SK-N-SH (cell line): ENCODE measurements around the gene FEZF2. TPM values are rescaled to one million over a fixed set of nuclear protein-coding genes. Genes with fewer than 3 reads are reported as not detected.

Source experiments
- CTCF ChIA-PET: fragments of 300-600, 350-600 bp; formaldehyde crosslinking; extraction: SDS; loops from one replicate; lab custom pipeline; 2021; lab: Yijun Ruan, JAX
- POLR2A ChIA-PET: fragments of 350-600 bp; sonication (Branson Sonifier 250); formaldehyde crosslinking; extraction: SDS; loops from one replicate; lab custom pipeline; 2020; ENCODE audit warnings: antibody characterized with exemption, inconsistent platforms; lab: Yijun Ruan, JAX
- DNase-seq: peaks from one replicate; pipeline ENCODE4 v3.0.0; 2012
- H2AFZ ChIP-seq: fragments of 200-600 bp; sonication (generic); 2 replicates; pipeline ENCODE4 v1.8.1; 2016; ENCODE audit warnings: antibody characterized with exemption, mild to moderate bottlenecking, low read depth
- H3F3A ChIP-seq: fragments of 200-600 bp; sonication (generic); replicated peaks from 2 replicates; pipeline ENCODE3; 2016; ENCODE audit warnings: antibody characterized with exemption, mild to moderate bottlenecking; ENCODE audit not compliant: insufficient read depth
- H3K27ac ChIP-seq, 2 experiments: fragments of 200-500 bp in 1 of 2; fragments of 200-600 bp in 1 of 2; sonication (Bioruptor generic) in 1 of 2; sonication (generic), shearing (Covaris generic) in 1 of 2; 2 replicates each; pipeline versions ENCODE4 v1.5.1 to v1.6.1; 2014 to 2016; ENCODE audit warnings: low read depth in 2 of 2, inconsistent platforms in 1 of 2, low read length in 1 of 2, mild to moderate bottlenecking in 1 of 2, mixed read lengths in 1 of 2
- H3K27me3 ChIP-seq: fragments of 200-600 bp; sonication (generic), shearing (Covaris generic); 2 replicates; pipeline ENCODE4 v1.6.1; 2016; ENCODE audit warnings: mixed run types; ENCODE audit not compliant: insufficient read depth
- H3K36me3 ChIP-seq, 2 experiments: fragments of 200-500 bp in 1 of 2; fragments of 200-600 bp in 1 of 2; sonication (Bioruptor generic) in 1 of 2; sonication (generic) in 1 of 2; replicated peaks in 1 of 2; 2 replicates each; pipeline versions ENCODE3 to v1.5.1; 2014 to 2016; ENCODE audit warnings: low read length in 1 of 2, mild to moderate bottlenecking in 1 of 2; ENCODE audit not compliant: insufficient read depth in 2 of 2, control insufficient read depth in 1 of 2
- H3K4me1 ChIP-seq, 2 experiments: fragments of 200-500 bp in 1 of 2; fragments of 200-600 bp in 1 of 2; sonication (Bioruptor generic) in 1 of 2; sonication (generic), shearing (Covaris generic) in 1 of 2; 2 replicates each; pipeline versions ENCODE4 v1.5.1 to v1.6.1; 2014 to 2016; ENCODE audit warnings: low read depth in 1 of 2, low read length in 1 of 2, mixed run types in 1 of 2; ENCODE audit not compliant: insufficient read depth in 2 of 2, control insufficient read depth in 1 of 2
- H3K4me2 ChIP-seq: fragments of 200-600 bp; sonication (generic), shearing (Covaris generic); 2 replicates; pipeline ENCODE4 v1.6.1; 2017; ENCODE audit warnings: mixed run types
- H3K4me3 ChIP-seq, 2 experiments: fragments of 200-500 bp in 1 of 2; fragments of 200-600 bp in 1 of 2; sonication (Bioruptor generic) in 1 of 2; sonication (generic), shearing (Covaris generic) in 1 of 2; 2 replicates each; pipeline versions ENCODE4 v1.5.1 to v1.8.1; 2014 to 2016; ENCODE audit warnings: low read depth in 2 of 2, inconsistent platforms in 1 of 2, low read length in 1 of 2, mild to moderate bottlenecking in 1 of 2, mixed read lengths in 1 of 2, moderate library complexity in 1 of 2
- H3K79me2 ChIP-seq: fragments of 200-600 bp; sonication (generic); 2 replicates; pipeline ENCODE4 v1.8.1; 2017; ENCODE audit warnings: mild to moderate bottlenecking; ENCODE audit not compliant: insufficient read depth
- H3K9ac ChIP-seq: fragments of 200-600 bp; sonication (generic); 2 replicates; pipeline ENCODE4 v1.6.1; 2017; ENCODE audit warnings: mixed run types
- H3K9me2 ChIP-seq: fragments of 200-600 bp; sonication (generic); 2 replicates; pipeline ENCODE4 v1.6.1; 2017; ENCODE audit warnings: mixed run types
- H3K9me3 ChIP-seq: fragments of 200-600 bp; sonication (generic); 2 replicates; pipeline ENCODE4 v1.6.1; 2017; ENCODE audit warnings: mixed run types, mild to moderate bottlenecking, moderate library complexity
- H4K20me1 ChIP-seq: fragments of 200-600 bp; sonication (generic); 2 replicates; pipeline ENCODE4 v1.6.1; 2017; ENCODE audit warnings: mild to moderate bottlenecking, mixed run types; ENCODE audit not compliant: insufficient read depth
- CHD2 ChIP-seq: fragments of 150-350 bp; IDR thresholded peaks from 2 replicates; pipeline ENCODE4 v1.6.1; 2018; ENCODE audit warnings: low read length; ENCODE audit not compliant: partially characterized antibody
- CTCF ChIP-seq: fragments of 200-600 bp; sonication (generic); IDR thresholded peaks from 2 replicates; pipeline ENCODE4 v1.6.1; 2017; ENCODE audit warnings: antibody characterized with exemption, mild to moderate bottlenecking, moderate library complexity
- EP300 ChIP-seq, 2 experiments: IDR thresholded peaks; 2 replicates each; pipeline versions ENCODE4 v1.4.0 to v1.6.1; 2012; ENCODE audit warnings: borderline replicate concordance in 1 of 2, low read depth in 1 of 2, low read length in 1 of 2
- FOXJ3 ChIP-seq: sonication (generic); formaldehyde crosslinking; IDR thresholded peaks from 2 replicates; pipeline ENCODE4 v1.5.1; 2020; ENCODE audit warnings: mild to moderate bottlenecking, missing genetic modification reagents
- FOXM1 ChIP-seq: IDR thresholded peaks from 2 replicates; pipeline ENCODE4 v1.4.0; 2012; ENCODE audit warnings: low read depth, mild to moderate bottlenecking
- IRF3 ChIP-seq: fragments of 150-350 bp; IDR thresholded peaks from 2 replicates; pipeline ENCODE4 v1.6.1; 2016; ENCODE audit warnings: mild to moderate bottlenecking, low read depth, low read length
- JUND ChIP-seq: IDR thresholded peaks from 2 replicates; pipeline ENCODE4 v1.4.0; 2012
- MAX ChIP-seq: IDR thresholded peaks from 2 replicates; pipeline ENCODE4 v1.4.0; 2012; ENCODE audit warnings: low read depth
- MEF2A ChIP-seq: IDR thresholded peaks from 2 replicates; pipeline ENCODE4 v1.4.0; 2012; ENCODE audit warnings: low read depth, borderline replicate concordance
- MXI1 ChIP-seq: IDR thresholded peaks from 2 replicates; pipeline ENCODE4 v1.6.1; 2012; ENCODE audit warnings: mild to moderate bottlenecking, low read depth, low read length, improper control_type of control experiment
- NRF1 ChIP-seq: IDR thresholded peaks from 2 replicates; pipeline ENCODE4 v1.6.1; 2012; ENCODE audit warnings: low read depth, mild to moderate bottlenecking, low read length
- POLR2AphosphoS5 ChIP-seq: IDR thresholded peaks from 2 replicates; pipeline ENCODE4 v1.6.1; 2012; ENCODE audit warnings: low read depth, low read length
- RAD21 ChIP-seq: IDR thresholded peaks from 2 replicates; pipeline ENCODE4 v1.6.1; 2012; ENCODE audit warnings: mild to moderate bottlenecking, low read length
- RXRA ChIP-seq: IDR thresholded peaks from 2 replicates; pipeline ENCODE4 v1.4.0; 2012; ENCODE audit warnings: low read depth, mild to moderate bottlenecking, borderline replicate concordance
- SIN3A ChIP-seq: IDR thresholded peaks from 2 replicates; pipeline ENCODE4 v1.6.1; 2012; ENCODE audit warnings: low read depth, mild to moderate bottlenecking, low read length, moderate library complexity, borderline replicate concordance
- SMC3 ChIP-seq: IDR thresholded peaks from 2 replicates; pipeline ENCODE4 v1.6.1; 2012; ENCODE audit warnings: low read depth, low read length, improper control_type of control experiment
- TCF12 ChIP-seq: IDR thresholded peaks from 2 replicates; pipeline ENCODE4 v1.4.0; 2012
- TEAD4 ChIP-seq: IDR thresholded peaks from 2 replicates; pipeline ENCODE4 v1.4.0; 2012; ENCODE audit warnings: mild to moderate bottlenecking, borderline replicate concordance; ENCODE audit not compliant: insufficient read depth
- YY1 ChIP-seq: IDR thresholded peaks from 2 replicates; pipeline ENCODE4 v1.4.0; 2012; ENCODE audit warnings: low read depth, mild to moderate bottlenecking
- WGBS: methylation state at CpG from one replicate; pipeline ENCODE4 v1.1.6; 2017; ENCODE audit warnings: low lambda C conversion rate; 5-methylcytosine and 5-hydroxymethylcytosine counted together
- polyA plus RNA-seq, 3 experiments: library from polyadenylated mRNA; depleted of rRNA; stranded (reverse); fragments of >200 nt; gene quantifications; 2 replicates each; pipeline ENCODE4 v1.2.3, GENCODE V29; 2012
- TF ChIP-seq, protein P1 (sequence below): fragments of 150-350 bp; IDR thresholded peaks from 2 replicates; pipeline ENCODE4 v1.6.1; 2017; ENCODE audit warnings: antibody characterized with exemption, low read length, low read depth, borderline replicate concordance
- TF ChIP-seq, protein P2 (sequence below): IDR thresholded peaks from 2 replicates; pipeline ENCODE4 v1.4.0; 2012; ENCODE audit warnings: low read depth, borderline replicate concordance

Gene FEZF2
- polyA plus RNA-seq, 1 of the 3 experiments (the other 2 are of a cell fraction): not detected

DNA sequence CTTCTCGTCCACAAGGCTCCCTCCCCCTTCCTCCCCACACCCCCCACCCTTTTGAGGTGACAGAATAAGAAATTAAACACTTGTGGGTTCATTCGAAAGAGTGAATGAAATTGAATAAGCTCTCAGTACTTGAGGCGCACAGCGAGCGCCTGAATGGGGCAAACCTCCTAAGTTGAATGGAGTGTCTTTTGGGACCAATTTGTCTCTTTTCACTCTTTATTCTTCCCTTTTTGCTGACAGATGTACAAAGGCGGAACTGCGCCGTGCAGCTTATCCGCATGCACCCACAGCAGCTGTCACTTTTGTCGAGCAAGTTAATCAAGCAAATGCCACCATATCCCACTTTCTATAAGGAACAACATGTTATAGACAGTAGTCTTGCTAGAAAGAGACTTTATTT lies 47.9 kb upstream of the FEZF2 start:
- Histone ChIP-seq H3K4me2 (no peak overlapping the region), H2AFZ (no peak overlapping the region), H3K36me3 (no peaks in the 10 kb centered on the region), H3K27ac (no peak overlapping the region), H3K9ac (no peak overlapping the region)
- CTCF ChIA-PET: no interaction called here
- TF ChIP-seq MEF2A (no peak), MAX (no peak), TEAD4 (no peak), FOXJ3 (CRISPR knock-in tag) (no peak), IRF3 (no peak), RXRA (no peak), POLR2AphosphoS5 (no peak), RAD21 (no peak), FOXM1 (no peak)
- TF ChIP-seq, all 33 proteins: peak for 0
- no peaks in the 10 kb centered on the region for H3K9me2 ChIP-seq
- WGBS: 85% methylated on average over 10 of the region's 10 CpGs
- DNase-seq: no peak
- H3K4me3 ChIP-seq: no peak overlapping the region
- no peaks in the 10 kb centered on the region for H3F3A ChIP-seq
- H3K27me3 ChIP-seq: no peaks in the 10 kb centered on the region
- no peaks in the 10 kb centered on the region; the same call in 1 of the 2 replicates for H3K79me2 ChIP-seq
- no peaks in the 10 kb centered on the region for H4K20me1 ChIP-seq
- H3K9me3 ChIP-seq: no peaks in the 10 kb centered on the region
- no peaks in the 10 kb centered on the region for H3K4me1 ChIP-seq
- POLR2A ChIA-PET: no interaction called here

GRCh38 chr3:62416144-62416543 lies 42.8 kb upstream of the FEZF2 start:
- Histone ChIP-seq H3K79me2 (no peaks in the 10 kb centered on the region; the same call in 1 of the 2 replicates), H4K20me1 (no peaks in the 10 kb centered on the region), H3K9ac (no peak overlapping the region), H3K9me3 (no peaks in the 10 kb centered on the region), H3K4me3 (no peak overlapping the region), H3K36me3 (no peaks in the 10 kb centered on the region), H3K4me2 (no peak overlapping the region), H3K9me2 (no peaks in the 10 kb centered on the region), H3K27ac (no peak overlapping the region), H2AFZ (no peak overlapping the region), H3K4me1 (no peaks in the 10 kb centered on the region; a peak in 1 of 4 replicates), H3F3A (no peaks in the 10 kb centered on the region), H3K27me3 (no peaks in the 10 kb centered on the region)
- DNase-seq: no peak
- ChIA-PET CTCF (interaction anchor here (1.1 kb wide), 1 partner anchor 56 kb away, joined by 3 read pairs; no protein-coding TSS in a partner anchor), POLR2A (no interaction called here)
- 58% methylated on average over 3 of the region's 3 CpGs for WGBS
- TF ChIP-seq YY1 (no peak), CTCF (no peak), SIN3A (no peak), NRF1 (no peak), TCF12 (no peak), MXI1 (no peak), POLR2AphosphoS5 (no peak), MAX (no peak), SMC3 (no peak), CHD2 (no peak), EP300 (IDR thresholded peaks at IDR 0.05; ENCODE audit: borderline replicate concordance in 1 of 2, low read depth in 1 of 2, low read length in 1 of 2) (no peak), JUND (no peak)
- TF ChIP-seq, protein P1, sequence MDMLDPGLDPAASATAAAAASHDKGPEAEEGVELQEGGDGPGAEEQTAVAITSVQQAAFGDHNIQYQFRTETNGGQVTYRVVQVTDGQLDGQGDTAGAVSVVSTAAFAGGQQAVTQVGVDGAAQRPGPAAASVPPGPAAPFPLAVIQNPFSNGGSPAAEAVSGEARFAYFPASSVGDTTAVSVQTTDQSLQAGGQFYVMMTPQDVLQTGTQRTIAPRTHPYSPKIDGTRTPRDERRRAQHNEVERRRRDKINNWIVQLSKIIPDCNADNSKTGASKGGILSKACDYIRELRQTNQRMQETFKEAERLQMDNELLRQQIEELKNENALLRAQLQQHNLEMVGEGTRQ: no peak
- TF ChIP-seq, protein P2, sequence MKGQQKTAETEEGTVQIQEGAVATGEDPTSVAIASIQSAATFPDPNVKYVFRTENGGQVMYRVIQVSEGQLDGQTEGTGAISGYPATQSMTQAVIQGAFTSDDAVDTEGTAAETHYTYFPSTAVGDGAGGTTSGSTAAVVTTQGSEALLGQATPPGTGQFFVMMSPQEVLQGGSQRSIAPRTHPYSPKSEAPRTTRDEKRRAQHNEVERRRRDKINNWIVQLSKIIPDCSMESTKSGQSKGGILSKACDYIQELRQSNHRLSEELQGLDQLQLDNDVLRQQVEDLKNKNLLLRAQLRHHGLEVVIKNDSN: no peak
